ENCODE data around the gene UBE2A.

GRCh38 chrX:119583431-119584059, 9.2 kb downstream of the UBE2A start:
- TF ChIP-seq CTCF (IDR thresholded peaks at IDR 0.05) (no peak), POLR2A (IDR thresholded peaks at IDR 0.05) (no peak)
